Measurements from ENCODE around the gene HIF1A. TPM values are rescaled to one million over a fixed set of nuclear protein-coding genes. Genes with fewer than 3 reads are reported as not detected.

HIF1A gene
- total and polyA plus RNA-seq, 2 of the 8 experiments (the other 6 are each of a cell fraction or from before 2014, with no cell fraction given), result 54.8 to 175 TPM

GRCh38 chr14:61720294-61720661 is 25.0 kb downstream of the HIF1A start (continued):
- TF ChIP-seq TBP (IDR thresholded peaks at IDR 0.05; ENCODE audit: low read depth, low read length) (no peak), KDM1A (IDR thresholded peaks at IDR 0.05; ENCODE audit: borderline replicate concordance, low read length) (no peak), GABPA (IDR thresholded peaks at IDR 0.05; ENCODE audit: borderline replicate concordance, insufficient read depth, low read length) (no peak), USF2 (IDR thresholded peaks at IDR 0.05; ENCODE audit: low read length) (no peak), SP1 (IDR thresholded peaks at IDR 0.05; ENCODE audit: low read depth, low read length) (no peak), SAP30 (IDR thresholded peaks at IDR 0.05; ENCODE audit: insufficient read depth, insufficient replicate concordance, low read length) (no peak)
